Kidney (tissue), 14 donors: ENCODE data around the gene PFN4. TPM values are rescaled to one million over a fixed set of nuclear protein-coding genes. Genes with fewer than 3 reads are reported as not detected.

ENCODE experiments used
- DNase-seq, 5 donors: peaks; one replicate each; pipeline ENCODE4 v3.0.0-alpha.2; 2013 to 2020
- FAIRE-seq: peaks from 2 replicates; lab custom pipeline; 2012; peaks lifted over from hg19 to GRCh38; lab: Jason Lieb, UNC
- H3K27ac ChIP-seq, 2 donors: one replicate each; pipeline ENCODE4 v1.7.0; 2013; ENCODE audit warnings: low read depth in 2 of 2, low read length in 2 of 2, inconsistent platforms in 1 of 2
- H3K27me3 ChIP-seq: one replicate; pipeline ENCODE4 v1.7.1; 2013; ENCODE audit warnings: low read length, inconsistent platforms; ENCODE audit not compliant: control insufficient read depth, insufficient read depth
- H3K36me3 ChIP-seq, 3 donors: one replicate each; pipeline versions ENCODE4 v1.7.0 to v1.7.1; 2013; ENCODE audit warnings: low read length in 3 of 3, control low read depth in 1 of 3, inconsistent platforms in 1 of 3; ENCODE audit not compliant: insufficient read depth in 3 of 3, control insufficient read depth in 2 of 3
- H3K4me1 ChIP-seq, 3 donors: one replicate each; pipeline versions ENCODE4 v1.7.0 to v1.7.1; 2013; ENCODE audit warnings: low read length in 3 of 3, inconsistent platforms in 1 of 3, low read depth in 1 of 3; ENCODE audit not compliant: control insufficient read depth in 2 of 3, insufficient read depth in 2 of 3
- H3K4me3 ChIP-seq, 3 donors: one replicate each; pipeline versions ENCODE4 v1.7.0 to v1.8.1; 2013; ENCODE audit warnings: low read length in 3 of 3, control low read depth in 1 of 3, inconsistent platforms in 1 of 3
- H3K9ac ChIP-seq, 3 donors: one replicate each; pipeline versions ENCODE4 v1.7.0 to v1.7.1; 2013; ENCODE audit warnings: low read length in 3 of 3, control low read depth in 1 of 3, inconsistent platforms in 1 of 3
- H3K9me3 ChIP-seq, 3 donors: one replicate each; pipeline versions ENCODE4 v1.7.0 to v1.7.1; 2013; ENCODE audit warnings: low read length in 3 of 3, control low read depth in 1 of 3, inconsistent platforms in 1 of 3; ENCODE audit not compliant: control insufficient read depth in 2 of 3, insufficient read depth in 1 of 3
- CTCF ChIP-seq: IDR thresholded peaks from 3 replicates; pipeline ENCODE4 v1.5.1; 2012; ENCODE audit warnings: mild to moderate bottlenecking, moderate library complexity, borderline replicate concordance; ENCODE audit not compliant: insufficient read depth; ENCODE audit errors: extremely low read depth
- intact Hi-C: fragments of 100-400 bp; cut with DNase I; formaldehyde crosslinking; loops from one replicate; pipeline ENCODE4 v1.11.1; 2022
- polyA plus RNA-seq: library from polyadenylated mRNA; stranded (reverse); fragments of 350-450 nt; fragmentation: Illumina TruSeq; extraction: RNeasy Lipid Tissue Mini Kit (QIAGEN cat#74804); gene quantifications from one replicate; pipeline ENCODE4 v1.2.3, GENCODE V29; 2014; ENCODE audit warnings: low read depth, low replicate concordance; ENCODE audit not compliant: insufficient read depth
- total RNA-seq: library from RNA; stranded (reverse); fragmentation: NEBNext Ultra II Directional; extraction: Animal tissue kit (Norgen Biotek cat#: 25700); gene quantifications from one replicate; pipeline ENCODE4 v1.2.1, GENCODE V29; 2021
- donor health status: control.
- donor health status: control.
- donor health status: control.
- donor health status: control.
- donor health status: control.
- donor health status: DM: yes; HTN: yes; CAD: no.
- donor health status: Normal renal cell carcinoma (clear cell type).

PFN4 gene
- total and polyA plus RNA-seq, 2 donors from 2014 or later = 0.79 to 2.1 TPM

- no peak for TF ChIP-seq CTCF
- Histone ChIP-seq H3K9me3 (no peaks in the 10 kb centered on the region), H3K4me1 (no peaks in the 10 kb centered on the region), H3K27me3 (no peaks in the 10 kb centered on the region), H3K9ac (no peak overlapping the region), H3K4me3 (no peak overlapping the region), H3K27ac (no peak overlapping the region), H3K36me3 (no peaks in the 10 kb centered on the region)
- no peak for FAIRE-seq
- intact Hi-C loops = no loop called here
- DNase-seq = no peak
Observed at GRCh38 chr2:24106786-24107185, 16.3 kb downstream of the PFN4 start.

- no peak overlapping the region for H3K27ac ChIP-seq
- intact Hi-C loops = no loop called here
- DNase-seq = no peak
- no peaks in the 10 kb centered on the region for H3K27me3 ChIP-seq
- TF ChIP-seq CTCF = no peak
- no peaks in the 10 kb centered on the region for H3K9me3 ChIP-seq
- no peak for FAIRE-seq
- no peaks in the 10 kb centered on the region for H3K36me3 ChIP-seq
- H3K9ac ChIP-seq = no peak overlapping the region
- no peaks in the 10 kb centered on the region for H3K4me1 ChIP-seq
- H3K4me3 ChIP-seq = no peak overlapping the region
Observed at GRCh38 chr2:24105816-24106215, 17.3 kb downstream of the PFN4 start.

GRCh38 chr2:24104906-24105305 is 18.2 kb downstream of the PFN4 start:
- peak in 1 of 5 donors; percentile 84 for DNase-seq
- FAIRE-seq = no peak

More at GRCh38 chr2:24104906-24105305, 18.2 kb downstream of the PFN4 start:
- H3K27me3 ChIP-seq = no peaks in the 10 kb centered on the region
- no peak for TF ChIP-seq CTCF
- no peak overlapping the region for H3K27ac ChIP-seq
- H3K4me3 ChIP-seq = no peak overlapping the region
- H3K4me1 ChIP-seq = no peaks in the 10 kb centered on the region
- H3K9me3 ChIP-seq = no peaks in the 10 kb centered on the region
- no peak overlapping the region for H3K9ac ChIP-seq
- H3K36me3 ChIP-seq = no peaks in the 10 kb centered on the region
- intact Hi-C loops = no loop called here
